ENCODE data around the gene RXRA.

Gene RXRA

DNA sequence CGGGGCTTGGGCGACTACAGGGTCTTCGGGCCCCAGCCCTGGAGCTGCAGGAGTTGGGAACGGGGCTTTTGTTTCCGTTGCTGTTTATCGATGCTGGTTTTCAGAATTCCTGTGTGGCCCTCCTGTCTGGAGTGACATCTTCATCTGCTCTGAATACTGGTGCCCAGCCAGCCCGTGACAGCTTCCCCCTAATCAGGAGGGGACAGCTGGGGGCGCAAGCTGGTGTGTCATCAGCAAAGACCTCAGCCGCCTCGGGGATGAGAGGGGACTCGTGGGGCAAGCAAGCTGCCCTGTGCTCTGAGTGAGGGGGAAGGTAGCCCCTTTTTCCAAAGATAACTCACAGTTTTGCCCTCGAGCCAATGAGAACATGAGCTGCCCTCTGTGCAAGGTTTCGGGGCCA is 110.7 kb downstream of the RXRA start:
- no peak for DNase-seq

DNA sequence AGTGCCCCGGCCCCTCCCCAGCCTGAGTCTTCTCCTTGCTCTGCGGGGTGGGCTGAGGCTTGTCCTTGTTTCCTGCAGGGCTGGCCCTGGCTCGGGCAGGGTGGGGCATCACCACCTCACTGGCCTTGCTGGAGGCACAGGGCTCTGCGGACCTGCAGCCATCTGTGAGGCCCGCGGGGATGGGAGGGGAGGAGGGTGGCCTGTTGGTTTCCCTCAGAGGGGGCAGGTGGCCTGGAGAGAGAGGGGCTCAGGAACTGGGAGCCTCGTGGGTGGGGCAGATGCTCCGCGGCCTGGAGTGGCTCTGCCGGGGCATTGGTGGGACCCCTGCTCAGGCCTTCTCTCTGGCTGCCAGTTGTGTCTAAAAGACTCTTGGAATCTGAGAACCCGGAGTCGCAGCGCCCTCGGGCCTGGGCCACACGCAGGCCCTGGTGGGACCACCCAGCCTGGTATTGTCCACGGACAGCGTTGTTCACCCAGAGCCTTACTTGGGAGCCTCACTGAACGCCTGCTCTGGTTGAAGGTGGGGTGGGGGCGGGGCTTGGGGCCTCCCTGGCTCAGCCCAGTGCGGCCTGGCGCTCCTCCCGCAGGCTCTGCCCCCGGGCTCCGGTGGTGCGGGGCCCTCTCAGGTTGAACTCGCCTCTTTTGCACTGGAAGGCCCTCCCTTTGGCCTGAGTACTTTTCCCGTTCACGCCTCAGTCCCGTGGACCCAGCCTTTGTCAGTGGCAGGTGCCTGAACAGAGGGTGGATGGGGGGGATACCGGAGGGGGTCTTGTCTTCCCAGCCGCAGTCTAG is 111.3 kb downstream of the RXRA start:
- DNase-seq = no peak

DNA sequence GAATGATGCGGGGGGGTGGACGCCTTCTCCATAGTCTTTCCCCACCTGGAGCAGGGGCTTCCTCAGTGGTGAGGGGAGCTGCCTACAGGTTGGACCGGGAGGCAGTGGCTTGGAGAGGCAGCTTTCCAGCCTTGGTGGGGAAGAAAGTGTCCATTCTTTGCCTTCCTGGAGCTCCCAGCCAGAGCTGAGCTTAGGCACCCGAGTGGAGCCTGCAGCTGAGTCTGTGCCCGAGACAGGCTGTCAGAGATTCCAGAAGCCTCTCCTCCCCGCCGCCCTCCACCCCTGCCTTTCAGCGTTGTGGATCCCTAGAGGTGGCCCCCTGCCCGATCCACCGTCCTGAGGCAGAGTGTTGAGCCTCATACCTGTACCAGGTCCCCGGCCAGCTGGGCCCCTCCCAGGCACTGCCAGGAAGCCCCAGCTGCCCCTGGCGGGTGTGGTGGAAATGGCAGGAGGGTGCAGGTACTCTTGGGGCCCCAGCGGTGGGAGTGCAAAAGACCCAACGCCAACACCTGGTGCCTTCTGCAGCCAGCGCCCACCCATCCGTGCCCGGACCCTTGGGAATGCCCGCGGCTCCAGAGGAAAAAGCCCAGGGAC is 112.0 kb downstream of the RXRA start:
- no peak for DNase-seq

DNA sequence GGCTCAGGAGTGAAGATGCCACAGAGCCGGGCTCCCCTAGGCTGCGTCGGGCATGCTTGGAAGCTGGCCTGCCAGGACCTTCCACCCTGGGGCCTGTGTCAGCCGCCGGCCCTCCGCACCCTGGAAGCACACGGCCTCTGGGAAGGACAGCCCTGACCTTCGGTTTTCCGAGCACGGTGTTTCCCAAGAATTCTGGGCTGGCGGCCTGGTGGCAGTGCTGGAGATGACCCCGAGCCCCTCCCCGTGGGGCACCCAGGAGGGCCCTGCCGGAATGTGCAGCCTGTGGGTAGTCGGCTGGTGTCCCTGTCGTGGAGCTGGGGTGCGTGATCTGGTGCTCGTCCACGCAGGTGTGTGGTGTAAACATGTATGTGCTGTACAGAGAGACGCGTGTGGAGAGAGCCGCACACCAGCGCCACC is 113.1 kb downstream of the RXRA start:
- no peak for DNase-seq

DNA sequence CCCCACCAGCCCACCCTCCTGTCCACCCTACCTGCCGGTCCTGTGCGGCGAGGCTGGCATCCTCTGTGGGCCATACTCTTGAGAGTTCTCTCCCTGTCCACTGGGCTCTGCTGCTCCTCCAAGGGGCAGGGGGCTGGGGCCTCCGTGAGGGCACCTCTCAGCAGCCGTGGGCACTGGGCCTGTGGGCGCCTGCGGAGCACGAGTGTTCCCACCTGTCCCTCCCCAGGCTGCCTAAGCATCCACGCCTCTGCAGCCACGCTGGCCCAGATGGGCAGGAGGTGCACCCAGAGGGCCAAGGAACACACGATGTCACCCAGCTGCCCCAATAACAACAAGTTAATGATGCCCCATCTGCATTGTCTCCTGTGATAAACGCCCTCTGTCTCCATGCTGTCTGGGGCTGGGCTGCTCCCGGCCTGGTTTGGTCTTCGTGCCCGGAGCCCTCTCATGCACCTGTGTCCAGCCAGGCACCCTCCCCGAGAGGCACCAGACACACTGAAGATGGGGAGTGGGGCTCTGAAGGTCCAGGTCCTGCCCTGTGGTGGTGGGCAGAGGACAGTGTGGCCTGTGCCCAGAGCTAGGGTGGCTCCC is 114.5 kb downstream of the RXRA start:
- DNase-seq = no peak

DNA sequence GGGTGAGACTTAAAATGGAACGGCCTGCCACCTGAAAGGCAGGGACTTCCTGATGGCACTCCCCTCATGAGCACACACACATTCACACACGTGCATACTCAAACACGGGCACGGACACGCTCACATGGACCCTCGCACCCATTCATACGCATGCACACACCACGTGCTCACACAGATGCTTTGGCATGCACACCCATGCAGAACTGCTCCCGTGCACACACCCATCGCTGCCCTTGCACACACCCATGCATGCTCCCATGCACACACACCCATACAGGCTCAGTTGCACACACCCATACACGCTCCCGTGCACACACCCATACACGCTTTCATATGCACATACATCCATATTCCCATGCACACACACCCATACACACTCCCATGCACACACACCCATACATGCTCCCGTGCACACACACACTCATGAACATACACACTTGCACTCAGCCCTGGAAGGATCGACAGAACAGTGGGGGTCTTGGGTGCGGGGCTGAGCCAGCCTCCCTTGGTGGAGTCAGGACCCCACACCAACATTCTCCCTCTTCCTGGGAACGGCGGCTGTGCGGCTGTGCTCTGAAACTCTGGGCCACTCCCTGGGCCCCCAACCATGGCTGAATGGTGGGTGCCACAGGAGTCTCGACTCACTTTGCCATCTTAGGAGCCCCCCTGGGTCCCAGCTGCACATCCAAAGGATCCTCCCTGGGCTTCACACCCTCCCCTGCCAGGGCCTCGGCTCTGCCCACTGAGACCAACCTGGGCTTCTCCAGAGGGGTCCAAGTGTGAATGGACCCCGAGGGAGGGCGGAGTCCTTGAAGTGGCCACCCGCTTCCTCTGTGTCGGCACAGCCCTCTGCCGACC is 115.2 kb downstream of the RXRA start:
- no peak for DNase-seq

DNA sequence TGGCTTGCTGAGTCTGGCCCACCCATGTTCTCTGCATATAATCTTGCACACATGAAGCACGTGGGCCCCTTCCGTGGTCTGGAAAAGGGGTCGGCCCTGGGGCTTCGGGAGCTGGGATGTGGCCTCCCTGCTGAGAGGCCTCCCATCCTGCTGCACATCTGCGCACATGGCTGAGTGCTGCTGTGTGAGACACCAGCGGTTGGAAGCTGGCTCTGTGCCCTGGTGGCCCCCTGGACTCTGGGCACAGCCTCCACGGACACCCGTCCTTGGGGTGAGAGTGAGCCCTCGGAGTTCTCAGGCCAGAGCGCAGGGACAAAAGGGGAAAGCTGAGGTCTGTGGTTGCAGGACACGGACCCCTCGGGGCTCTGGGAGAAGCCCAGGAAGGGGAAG is 115.8 kb downstream of the RXRA start:
- no peak for DNase-seq

DNA sequence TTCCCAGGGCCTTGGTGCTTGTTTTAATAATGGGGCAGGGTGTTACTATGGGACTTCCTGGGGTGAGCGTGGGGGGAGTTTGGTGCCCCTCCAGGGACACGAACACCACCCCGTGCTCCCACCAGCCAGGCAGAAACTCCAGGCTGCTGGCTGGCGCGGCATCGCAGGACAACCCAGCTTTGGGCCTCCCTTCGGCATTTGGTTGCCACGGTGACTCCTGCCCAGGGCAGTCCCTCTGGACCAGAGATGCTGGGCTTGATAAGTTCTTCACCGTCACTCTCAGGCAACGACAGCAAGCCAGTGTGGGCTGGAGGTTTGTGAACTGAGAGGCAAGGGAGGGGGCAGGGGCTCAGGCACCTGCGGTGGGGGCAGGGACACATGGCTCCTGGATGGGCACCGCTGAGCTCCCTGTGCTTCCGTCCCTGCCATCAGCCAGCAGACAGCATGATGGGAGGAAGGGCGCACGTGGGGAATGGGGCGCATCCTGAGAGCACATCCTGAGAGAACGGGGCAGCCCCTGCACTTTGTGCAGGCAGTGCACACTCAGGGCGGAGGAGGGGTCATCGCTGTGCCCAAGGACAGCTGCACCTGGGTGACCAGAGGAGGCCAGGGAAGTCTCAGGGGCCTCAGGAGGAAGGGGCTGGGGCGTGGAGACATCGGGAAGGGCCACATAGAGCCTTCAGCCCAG is 116.4 kb downstream of the RXRA start:
- peak; percentile 29 to 45 for DNase-seq

DNA sequence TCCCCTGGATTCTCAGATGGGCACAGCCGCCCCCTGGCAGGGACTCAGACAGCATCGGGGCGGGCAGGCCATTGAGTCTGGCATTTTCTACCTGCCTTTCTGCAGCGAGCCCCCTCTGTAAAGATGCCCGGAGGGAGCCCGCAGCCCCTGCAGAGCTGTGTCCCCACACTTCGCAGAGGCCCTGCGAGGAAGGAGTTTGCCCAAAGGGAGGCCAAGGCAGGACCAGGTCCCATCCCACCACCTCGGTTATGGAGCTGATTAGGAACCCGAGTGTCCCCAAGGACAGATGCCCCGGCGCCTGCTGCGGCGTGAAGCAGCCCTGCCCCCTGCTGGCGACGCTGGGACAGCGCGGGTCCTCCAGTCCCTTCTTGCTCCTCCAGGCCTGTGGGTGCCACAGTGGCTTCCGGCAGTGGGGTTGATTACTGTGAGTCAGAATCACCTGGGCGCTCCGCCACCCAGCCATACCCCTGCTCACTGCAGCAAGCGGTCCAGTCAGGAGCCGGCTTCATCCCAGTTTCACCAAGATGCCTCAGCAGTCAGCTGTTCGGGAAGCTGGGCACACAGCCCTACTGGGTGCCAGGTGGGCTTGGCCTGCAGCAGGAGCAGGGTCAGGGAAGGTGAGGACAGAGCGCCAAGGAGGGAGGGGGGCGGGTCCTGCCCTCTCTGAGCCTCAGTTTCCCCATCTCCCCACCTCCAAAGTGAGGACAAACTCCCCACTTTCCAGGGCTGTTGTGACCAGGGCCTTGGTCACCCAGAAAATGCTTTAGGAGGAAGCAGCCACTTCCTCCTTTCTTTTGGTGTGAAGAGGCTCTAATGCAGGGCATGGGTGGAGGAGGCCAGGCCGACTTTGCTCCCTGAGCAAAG is 117.2 kb downstream of the RXRA start:
- DNase-seq = peak; percentile 89 to 92

DNA sequence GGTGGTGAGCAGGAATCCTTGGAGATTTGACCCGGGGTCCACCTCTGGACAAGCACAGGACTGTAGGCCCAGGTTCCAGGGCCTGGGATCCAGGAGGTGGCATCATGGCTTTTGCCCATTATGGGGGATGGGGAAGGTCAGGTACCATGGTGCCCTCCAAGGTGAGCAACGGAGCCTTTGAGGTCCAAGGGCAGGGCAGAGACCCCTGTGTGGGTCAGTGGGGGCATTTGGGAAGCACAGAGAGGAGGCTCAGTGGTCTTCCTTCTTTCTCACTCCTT is 117.7 kb downstream of the RXRA start:
- DNase-seq = no peak

DNA sequence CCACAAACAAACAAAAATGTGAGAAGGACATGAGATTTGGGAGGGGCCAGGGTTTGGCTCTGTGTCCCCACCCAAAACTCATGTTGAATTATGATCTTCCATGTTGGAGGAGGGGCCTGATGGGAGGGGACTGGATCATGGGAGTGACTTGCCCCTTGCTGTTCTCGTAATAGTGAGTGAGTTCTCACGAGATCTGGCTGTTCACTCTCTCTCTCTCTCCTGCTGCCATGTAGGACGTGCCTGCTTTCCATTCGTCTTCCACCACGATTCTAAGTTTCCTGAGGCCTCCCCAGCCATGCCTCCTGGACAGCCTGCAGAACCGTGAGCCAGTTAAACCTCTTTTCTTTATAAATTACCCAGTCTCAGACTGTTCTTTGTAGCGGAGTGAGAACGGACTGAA is 118.7 kb downstream of the RXRA start:
- DNase-seq = no peak

DNA sequence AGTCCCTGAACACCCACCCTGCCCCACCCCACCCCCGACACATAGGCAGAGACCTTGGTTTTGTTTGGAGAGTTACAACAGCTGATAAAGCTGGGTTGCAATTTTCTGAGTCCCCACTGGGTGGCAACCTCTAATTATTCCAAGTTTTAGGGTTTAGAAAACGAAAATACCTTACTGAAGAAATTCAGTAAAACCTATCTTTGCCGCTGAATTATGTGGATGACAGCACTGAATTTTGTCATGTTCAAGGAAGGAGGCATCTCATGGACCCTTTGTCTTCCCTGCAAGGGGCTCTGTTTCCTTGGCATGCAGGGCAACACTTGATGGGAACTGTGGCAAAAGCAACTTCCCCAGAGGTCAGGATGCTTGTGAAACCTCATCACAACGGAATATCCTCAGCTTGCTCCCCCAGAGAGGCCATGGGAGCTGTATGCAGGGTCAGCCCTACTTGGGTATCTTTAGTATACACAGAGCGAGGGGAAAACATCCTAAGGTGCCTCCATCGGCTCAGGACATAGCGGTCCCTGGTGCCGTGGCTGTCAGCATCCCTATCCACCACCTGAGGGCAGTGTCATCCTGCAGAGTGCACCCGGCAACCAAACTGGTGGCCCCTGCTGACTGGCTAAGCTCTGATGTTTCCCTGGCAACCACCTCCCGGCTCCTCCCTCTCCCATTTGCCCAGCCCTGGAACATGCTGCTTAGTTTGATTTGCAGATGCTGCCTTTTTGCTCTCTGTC is 123.1 kb downstream of the RXRA start:
- peak; percentile 81 to 86 for DNase-seq

DNA sequence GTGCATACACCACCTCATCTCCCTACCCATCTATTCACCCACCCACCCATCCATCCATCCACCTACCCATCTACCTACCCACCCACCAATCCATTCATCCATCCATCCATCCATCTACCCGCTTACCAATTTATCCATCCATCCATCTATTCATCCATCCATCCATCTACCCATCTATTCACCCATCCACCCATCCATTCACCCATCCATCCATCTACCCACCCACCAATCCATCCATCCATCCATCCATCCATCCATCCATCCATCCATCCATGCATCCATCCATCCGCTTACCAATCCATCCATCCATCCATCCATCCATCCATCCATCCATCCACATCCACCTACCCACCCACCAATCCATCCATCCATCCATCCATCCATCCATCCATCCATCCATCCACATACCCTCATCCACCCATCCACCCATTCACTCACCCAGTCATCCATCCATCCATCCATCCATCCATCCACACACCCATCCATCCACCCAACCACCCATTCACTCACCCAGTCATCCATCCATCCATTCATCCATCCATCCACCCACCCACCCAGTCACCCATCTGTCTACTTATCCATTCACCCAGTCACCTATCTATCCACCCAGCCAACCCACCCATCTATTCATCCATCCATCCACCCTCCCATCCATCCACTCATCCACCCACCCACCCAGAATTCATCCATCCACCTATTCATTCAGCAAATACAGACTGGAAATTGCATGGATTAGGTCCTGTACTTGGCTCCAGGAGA is 125.6 kb downstream of the RXRA start:
- no peak for DNase-seq

DNA sequence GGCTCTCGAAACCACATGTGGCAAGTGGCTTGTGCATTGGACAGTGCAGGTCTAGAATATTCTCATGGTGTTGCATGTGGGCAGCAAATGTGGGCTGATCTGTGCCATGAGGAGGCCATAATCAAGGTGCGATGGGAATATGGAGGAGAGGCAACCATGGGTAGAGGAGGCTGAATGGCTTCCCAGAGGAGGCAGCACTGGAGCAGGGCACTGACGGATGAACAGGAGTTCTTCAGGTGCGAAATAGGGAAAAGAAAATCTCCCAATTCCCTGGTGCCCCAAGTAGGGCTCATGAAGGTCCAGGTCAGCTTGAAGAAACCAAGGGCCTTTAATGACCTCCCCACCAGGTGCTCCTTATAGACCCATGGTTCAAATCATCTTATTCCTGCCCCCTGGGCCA is 126.5 kb downstream of the RXRA start:
- no peak for DNase-seq

DNA sequence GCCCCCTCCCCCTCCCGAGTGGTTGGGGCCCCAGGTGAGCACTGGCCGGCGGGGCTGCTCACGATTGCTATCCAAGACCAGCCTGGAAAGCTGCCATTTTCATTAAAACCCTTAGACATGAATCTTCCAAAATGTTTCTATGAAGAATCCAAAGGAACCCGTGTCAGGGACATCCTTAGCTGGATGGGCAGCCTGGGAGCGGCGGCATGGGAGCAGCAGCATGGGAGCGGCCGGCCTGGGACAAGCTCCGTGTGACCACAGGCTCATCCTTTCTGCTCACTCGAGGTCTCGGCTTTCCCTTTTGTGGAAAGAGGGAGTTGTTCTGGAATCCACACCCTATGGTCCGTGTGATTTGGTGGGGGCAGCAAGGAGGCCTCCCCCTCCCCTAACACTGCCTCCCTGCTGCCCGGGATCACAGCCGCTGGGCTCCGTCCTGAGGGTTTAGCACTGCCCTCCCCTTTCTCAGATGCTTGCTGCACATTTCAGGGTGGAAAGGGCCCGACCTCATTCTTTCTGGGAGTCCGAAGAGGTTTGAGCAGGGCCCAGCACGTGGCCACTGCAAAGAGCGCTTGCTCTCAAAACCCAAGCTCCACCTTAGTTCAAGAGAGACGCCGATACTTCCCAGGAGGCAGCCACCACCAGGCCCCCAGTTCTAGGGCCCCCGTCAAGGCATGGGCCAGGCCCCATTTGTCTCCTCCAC is 127.7 kb downstream of the RXRA start:
- no peak for DNase-seq

DNA sequence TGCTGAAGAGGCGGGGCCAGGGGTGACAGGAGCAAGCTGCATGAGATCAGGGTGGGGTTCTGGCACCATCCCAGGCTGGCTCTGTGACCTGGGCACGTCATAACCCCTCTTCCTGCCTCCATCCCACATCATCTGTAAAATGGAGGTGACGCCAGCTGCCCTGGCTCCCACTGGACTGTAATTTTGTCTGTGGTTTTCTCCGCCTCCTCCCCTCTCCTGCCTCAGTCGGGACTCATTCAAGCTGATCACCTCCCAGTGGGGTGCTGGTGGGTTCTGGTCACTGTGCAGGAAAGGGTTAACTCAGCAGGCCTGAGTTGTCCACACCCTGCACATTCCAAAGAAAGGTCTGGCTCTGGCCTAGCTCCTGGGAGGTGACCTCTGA is 128.2 kb downstream of the RXRA start:
- DNase-seq = no peak

DNA sequence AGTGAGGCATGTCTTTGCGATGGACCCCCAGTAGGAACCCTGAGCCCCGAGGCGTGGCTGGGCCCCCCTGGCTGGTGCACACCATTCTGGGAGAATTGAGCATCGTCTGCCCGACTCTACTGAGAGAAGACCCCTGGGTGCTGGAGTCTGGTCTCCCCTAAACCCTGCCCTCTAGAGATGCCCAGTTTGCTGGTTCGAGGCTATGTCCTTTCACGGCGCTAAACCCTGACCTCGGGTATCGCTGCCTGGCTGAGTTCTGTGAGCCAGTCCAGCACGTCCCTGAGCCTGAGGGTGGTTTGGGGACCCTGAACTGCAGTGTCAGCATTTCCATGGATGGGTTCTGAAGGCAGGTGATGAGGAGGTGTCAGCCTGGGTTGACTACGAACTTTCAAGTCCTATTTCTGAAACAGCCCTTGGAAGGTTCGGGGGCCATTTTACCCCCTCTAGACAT is 128.8 kb downstream of the RXRA start:
- DNase-seq = no peak

DNA sequence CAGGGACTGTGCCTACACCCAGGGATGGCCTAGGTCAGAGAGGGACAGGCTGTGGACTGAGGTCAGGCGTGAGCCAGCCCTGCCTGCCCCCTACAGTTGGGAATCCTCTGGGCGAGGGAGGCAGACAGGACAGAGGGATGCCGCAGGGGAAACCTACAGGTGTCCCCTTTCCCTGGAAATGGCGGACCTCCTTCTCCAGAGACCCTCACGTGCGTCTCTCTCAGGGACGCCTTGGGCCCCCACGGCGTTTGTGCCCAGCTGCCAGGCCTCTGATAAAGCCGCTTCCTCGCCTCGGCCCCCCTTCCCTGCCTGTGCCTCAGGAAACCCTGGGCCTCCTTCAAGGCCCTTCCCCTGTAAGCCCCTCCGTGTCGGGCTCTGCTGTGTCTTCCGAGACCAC is 129.3 kb downstream of the RXRA start:
- DNase-seq = no peak

DNA sequence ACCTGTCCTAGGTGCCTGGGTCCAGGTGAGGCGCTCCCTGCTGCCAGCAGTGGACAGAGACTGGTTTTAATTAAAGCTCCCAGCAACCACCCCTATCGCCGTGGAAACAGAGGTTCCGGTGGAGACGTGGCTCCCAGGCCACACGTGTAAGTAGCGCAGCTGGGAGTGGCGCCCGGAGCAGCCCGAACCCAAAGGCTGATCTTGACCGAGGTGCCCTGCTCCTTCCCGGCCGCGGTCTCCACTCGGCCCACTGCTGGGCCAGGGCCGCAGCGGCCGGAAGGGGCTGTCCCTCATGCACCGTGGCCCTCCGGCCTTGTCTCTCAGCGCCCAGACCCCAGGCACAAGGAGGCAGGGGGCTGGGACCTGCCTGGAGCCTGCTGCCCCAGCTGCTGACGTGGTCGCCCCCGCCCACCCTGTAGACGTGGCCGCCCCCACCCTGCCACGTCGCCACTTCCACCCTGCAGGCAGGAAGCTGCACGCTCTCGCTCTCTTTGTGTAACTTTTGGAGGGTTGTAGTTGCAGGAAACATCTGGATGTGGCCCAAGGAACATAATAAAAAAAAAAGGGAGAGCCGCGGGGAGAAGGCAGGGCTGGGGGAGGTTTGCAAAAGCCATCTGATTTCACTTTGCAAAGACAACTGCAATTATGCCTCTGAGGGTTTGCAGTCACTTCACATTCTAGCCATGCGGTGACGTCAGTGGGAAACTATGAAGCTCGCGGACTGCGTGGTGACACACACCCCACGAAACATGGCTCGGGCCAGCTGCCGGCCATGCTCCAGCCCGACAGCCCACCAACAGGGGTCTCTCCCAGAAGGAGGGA is 129.9 kb downstream of the RXRA start:
- DNase-seq = peak; percentile 71 to 78
